GM12891 (cell line): Measurements from ENCODE around the gene GRIK4.

Experiments
- POLR2A ChIP-seq: IDR thresholded peaks from 2 replicates; pipeline ENCODE4 v1.6.1; 2011; ENCODE audit warnings: low read depth, low read length, control low read depth
- POLR2AphosphoS5 ChIP-seq: IDR thresholded peaks from 2 replicates; pipeline ENCODE4 v1.6.1; 2011; ENCODE audit warnings: low read depth, low read length, control low read depth
- TAF1 ChIP-seq: IDR thresholded peaks from 2 replicates; pipeline ENCODE4 v1.6.1; 2011; ENCODE audit warnings: low read depth, low read length, control low read depth

DNA sequence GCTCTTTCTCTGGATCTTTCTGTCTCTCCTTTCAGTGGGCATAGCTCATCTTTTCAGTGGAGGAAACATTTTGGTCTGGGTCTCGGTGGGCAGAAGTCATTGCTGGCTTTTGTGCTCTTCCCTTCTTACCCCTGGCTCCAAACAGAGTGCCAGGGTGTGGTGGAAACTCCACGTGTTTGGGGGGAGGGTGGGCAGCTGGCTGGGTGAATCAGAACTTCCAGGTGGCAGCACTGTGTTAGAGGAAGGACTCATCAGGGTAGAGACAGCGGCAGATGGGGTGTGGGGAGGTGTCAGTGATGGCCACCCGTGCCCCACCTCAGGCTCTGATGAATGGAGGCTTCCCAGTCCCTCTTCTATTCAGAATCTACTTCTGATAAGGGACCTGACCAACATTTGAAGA lies 114.0 kb downstream of the GRIK4 start:
- TF ChIP-seq TAF1 = no peak
- TF ChIP-seq POLR2A = no peak
- no peak for TF ChIP-seq POLR2AphosphoS5
